Measurements from ENCODE around the gene SSR1.
A peak's percentile ranks its signal among the peaks of the same experiment; 100 is the strongest.

SSR1 gene

DNA sequence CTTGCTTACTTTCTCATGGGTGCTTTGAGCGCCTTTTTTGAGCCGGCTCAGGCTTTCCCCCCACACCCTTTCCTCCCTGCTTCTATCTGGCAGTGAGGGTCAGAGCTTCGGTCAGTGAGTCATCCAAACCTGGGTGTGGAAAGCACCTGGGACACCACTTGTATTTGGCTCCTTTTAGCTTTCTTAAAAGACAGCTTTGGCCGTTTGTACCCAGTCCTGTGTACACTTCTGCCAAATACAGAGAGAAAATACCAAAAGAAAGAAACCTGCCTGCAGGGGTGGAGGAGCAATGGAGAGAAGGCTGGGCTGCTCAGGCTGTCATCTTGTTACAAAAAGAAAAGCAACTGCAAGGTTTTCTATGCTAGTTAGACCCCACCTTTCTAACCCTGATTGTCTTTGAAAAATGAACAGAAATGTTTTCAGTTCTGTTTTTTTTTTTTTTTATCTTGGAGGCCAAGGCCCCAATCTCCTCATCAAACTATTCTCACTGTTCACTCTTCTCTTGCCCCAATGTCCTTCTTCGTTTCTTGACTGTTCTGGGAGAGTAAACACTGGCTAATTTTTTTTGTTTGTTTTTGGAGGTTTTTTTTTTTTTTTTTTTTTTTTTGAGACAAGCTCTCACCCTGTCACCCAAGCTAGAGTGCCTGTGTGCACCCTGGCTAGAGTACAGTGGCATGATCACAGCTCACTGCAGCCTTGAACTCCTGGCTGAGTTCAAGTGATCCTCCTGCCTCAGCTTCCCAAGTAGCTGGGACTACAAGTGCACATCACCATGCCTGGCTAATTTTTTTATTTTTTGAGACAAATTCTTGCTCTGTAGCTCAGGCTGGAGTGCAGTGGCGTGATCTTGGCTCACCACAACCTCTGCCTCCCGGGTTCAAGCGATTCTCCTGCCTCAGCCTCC lies 76.4 kb downstream of the SSR1 start:
- DNase-seq, result no peak

DNA sequence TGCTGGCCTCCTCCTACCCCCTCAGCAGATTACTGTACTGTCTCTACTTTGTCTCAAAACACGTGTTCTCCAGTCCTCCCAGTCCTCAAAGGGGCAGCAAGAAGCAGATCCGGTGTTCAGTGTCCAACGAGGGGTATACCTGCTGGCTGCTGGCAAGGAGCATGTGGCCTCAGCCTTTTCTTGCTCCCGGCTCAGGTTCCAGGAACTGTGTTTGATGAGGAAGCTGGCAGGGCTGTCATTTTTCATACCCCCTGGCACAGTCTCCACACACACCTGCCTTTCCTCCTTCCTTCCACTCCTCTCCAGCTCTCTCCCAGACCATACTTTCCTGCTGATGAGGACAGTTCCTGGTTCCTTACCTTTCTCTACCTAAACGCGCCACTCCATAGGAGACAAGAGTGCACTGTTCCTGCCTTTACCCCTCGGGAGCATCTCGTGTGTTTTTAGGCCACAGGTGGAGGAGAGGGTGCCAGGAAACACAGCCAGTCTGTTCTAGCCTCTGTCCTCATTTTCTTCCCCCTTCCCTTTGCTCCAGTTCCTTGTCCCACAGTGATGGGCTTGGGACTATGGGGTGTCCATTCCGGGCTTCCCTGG lies 77.2 kb downstream of the SSR1 start:
- DNase-seq, result peak; percentile 0

DNA sequence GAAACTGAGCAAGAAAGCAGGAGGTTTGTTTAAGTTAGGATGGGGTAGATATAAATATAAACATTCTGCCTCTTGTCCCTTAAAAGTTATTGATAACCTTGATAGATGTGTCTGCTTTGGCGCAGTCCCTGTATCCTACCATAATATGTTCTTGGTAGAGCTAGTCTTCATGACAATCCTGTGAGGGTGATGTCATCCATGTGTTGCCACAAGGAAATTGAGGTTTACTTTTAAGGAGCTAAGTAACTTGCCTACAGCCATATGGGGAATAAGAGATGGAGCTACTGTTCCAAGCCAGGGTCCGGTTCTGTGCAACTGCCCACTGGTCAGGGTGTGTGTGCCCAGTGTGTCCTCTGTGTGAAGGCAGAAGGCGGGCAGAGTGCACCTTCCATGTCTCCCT lies 78.5 kb downstream of the SSR1 start:
- no peak for DNase-seq

DNA sequence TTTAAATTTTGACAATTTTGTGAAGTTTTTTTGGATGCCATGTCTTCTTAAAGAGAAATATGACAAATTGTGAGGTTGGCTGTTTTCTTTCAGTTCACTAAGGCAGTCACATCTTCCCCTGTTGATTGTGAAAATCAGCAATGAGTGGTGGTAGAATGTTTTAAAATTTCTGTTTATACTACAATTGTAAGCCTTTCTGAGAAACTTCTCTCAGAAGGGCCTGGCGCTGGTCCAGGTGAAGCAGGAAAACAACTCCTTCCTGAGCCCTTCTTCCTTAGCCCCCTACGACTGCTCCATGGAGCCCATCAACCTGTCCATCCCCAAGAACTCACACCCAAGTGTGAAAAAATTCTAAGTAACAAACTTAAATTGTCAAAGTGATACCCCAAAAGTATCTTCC lies 80.6 kb downstream of the SSR1 start:
- no peak for DNase-seq

DNA sequence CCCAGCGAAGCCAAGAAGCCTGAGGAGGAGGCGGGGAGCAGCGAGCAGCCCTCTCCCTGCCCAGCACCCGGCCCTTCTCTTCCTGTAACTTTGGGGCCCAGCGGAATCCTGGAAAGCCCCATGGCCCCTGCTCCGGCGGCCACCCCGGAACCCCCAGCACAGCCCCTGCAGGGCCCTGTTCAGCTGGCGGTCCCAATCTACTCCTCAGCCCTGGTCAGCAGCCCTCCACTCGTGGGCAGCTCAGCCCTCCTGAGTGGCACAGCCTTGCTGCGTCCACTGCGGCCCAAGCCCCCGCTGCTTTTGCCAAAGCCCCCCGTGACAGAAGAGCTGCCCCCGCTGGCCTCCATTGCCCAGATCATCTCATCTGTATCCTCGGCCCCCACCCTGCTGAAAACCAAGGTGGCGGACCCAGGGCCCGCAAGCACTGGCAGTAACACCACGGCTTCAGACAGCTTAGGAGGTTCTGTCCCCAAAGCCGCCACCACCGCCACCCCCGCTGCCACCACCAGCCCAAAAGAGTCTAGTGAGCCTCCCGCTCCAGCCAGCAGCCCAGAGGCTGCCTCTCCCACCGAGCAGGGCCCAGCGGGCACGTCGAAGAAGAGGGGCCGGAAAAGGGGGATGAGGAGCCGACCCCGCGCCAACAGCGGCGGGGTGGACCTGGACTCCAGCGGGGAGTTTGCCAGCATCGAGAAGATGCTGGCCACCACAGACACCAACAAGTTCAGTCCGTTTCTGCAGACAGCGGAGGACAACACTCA lies 81.9 kb downstream of the SSR1 start:
- no peak for DNase-seq

DNA sequence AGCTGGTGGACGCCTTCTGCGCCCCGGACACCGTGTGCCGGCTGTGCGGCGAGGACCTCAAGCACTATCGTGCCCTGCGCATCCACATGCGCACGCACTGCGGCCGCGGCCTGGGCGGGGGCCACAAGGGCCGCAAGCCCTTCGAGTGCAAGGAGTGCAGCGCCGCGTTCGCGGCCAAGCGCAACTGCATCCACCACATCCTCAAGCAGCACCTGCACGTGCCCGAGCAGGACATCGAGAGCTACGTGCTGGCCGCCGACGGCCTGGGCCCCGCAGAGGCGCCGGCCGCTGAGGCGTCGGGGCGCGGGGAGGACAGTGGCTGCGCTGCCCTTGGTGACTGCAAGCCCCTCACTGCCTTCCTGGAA lies 82.7 kb downstream of the SSR1 start:
- no peak for DNase-seq

DNA sequence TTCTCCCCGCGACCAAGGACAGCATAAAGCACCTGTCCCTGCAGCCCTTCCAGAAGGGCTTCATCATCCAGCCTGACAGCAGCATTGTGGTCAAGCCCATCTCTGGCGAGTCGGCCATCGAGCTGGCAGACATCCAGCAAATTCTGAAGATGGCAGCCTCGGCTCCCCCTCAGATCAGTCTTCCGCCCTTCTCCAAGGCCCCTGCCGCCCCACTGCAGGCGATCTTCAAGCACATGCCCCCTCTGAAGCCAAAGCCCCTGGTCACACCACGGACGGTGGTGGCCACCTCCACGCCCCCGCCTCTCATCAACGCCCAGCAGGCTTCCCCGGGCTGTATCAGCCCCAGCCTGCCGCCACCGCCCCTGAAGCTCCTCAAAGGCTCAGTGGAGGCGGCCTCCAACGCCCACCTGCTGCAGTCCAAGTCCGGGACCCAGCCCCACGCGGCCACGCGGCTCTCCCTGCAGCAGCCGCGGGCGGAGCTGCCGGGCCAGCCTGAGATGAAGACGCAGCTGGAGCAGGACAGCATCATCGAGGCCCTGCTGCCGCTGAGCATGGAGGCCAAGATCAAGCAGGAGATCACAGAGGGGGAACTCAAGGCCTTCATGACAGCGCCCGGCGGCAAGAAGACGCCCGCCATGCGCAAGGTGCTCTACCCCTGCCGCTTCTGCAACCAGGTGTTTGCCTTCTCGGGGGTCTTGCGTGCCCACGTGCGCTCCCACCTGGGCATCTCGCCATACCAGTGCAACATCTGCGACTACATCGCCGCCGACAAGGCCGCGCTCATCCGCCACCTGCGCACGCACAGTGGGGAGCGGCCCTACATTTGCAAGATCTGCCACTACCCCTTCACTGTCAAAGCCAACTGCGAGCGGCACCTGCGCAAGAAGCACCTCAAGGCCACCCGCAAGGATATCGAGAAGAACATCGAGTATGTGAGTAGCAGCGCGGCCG lies 83.3 kb downstream of the SSR1 start:
- DNase-seq, result no peak

DNA sequence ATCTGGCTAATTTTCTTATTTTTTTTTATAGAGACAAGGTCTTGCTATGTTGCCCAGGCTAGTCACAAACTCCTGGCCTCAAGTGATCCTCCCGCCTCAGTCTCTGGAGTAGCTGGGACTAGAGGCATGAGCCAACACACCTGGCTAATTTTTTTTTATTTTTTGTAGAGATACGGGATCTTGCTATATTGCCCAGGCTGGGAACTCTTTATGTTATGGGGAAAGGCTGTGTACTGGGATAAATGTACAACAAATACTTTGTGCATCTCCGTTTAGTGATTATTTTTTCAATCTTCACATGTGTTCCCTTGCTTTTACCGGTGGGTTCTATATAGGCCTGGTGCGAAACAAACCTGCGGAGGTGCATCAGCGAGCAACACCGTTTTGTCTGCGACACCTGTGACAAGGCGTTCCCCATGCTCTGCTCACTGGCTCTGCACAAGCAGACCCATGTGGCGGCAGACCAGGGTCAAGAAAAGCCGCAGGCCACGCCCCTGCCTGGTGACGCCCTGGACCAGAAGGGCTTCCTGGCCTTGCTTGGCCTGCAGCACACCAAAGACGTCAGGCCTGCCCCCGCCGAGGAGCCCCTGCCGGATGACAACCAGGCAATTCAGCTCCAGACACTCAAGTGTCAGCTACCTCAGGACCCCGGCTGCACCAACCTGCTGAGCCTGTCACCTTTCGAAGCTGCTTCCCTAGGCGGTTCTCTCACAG lies 84.2 kb downstream of the SSR1 start:
- no peak for DNase-seq

DNA sequence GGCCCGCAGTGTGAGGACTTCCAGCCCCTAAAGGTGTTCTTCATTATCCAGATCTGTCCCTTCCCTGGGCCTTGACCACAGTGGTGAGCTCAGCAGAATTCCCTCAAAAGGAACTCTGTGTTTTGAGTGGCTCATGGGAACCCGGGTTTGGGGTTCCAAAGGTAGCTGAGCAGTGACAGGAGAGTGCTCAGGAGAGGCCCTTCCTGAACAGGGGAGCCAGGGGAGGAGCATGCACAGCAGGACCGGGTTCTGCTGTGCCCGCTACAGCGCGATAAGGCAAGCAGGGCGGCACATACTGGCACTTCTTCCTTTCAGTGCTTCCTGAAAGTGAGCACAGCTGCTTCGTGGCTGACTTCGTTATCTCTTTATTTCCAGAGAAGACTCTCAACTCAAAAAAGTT lies 88.3 kb downstream of the SSR1 start:
- DNase-seq, result no peak

DNA sequence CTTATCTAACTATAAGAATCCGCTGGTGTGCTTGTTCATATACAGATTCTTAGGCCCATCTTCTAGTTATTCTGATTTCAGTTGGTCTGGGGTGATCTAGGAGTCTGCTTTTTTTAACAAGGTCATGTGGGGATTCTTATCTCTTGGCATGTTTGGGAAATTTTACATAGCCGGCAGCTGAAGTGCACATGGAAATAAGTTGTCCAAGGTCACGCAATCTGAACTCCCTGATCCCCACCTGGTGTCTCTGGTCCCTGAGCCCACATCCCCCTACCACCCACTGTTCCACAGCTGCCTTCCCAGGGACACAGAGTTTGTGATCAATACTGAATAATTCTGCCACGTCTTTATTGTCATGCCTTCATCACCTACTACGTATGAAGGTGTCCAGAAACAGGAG lies 90.8 kb downstream of the SSR1 start:
- no peak for DNase-seq

DNA sequence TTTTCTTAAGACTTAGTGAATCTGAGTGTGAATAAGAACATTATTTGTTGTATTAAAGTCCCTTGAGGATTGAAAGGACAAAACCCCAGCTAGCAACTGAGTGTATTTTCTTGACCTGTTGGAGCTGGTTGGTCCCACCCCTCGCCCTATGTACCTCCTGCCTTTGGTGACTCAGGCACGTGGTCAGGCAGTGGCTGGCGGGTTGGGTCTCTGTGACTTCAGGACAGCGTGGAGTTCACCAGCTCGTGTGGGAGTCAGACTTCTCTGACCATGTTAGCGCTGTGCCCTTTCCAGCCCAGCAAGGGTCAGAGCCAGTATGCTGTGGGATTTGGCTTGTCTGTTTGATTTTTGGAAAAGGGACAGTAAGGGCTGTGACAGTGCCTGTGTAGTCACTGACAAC lies 93.7 kb downstream of the SSR1 start:
- no peak for DNase-seq

DNA sequence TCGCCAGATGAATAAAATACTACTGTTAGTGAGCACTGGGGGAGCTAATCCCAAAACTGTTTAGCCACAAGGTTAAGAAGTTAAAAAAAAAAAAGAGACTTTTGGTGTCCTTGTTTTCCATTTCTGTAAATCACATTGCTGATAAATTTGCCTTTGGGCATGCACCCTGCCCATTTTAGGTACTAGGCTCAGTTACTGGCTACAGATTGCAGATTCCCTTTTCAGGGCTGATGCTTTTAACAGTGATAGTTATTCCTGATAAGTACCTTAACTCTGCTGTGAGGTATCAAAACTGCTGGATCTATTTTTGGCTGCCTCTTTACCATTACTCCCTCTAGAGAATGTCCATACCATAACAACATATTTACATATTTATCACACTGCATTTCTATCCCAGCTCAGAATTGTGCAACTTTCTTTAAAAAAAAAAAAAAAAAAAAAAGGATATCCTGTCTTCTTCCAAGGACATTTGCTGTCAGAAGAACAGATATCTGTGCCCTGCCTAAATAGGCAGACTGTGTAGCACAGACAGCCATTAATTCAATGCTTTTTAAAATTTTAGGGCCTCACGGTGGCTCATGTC lies 94.5 kb downstream of the SSR1 start:
- no peak for DNase-seq
